Measurements from ENCODE around the gene ZNF628. TPM values are rescaled to one million over a fixed set of nuclear protein-coding genes. Genes with fewer than 3 reads are reported as not detected.

The ZNF628 gene
- total RNA-seq, 1 experiment from 2014 or later: 16.7 TPM

GRCh38 chr19:55463583-55464031, 12.8 kb upstream of the ZNF628 start:
- Histone ChIP-seq H3K4me1 (ENCODE audit: insufficient read depth, low read length, poor library complexity, severe bottlenecking) (peaks cover 31% of the 10 kb centered on the region), H3K36me3 (ENCODE audit: insufficient read depth, low read length, poor library complexity, severe bottlenecking) (no peaks in the 10 kb centered on the region), H3K4me3 (ENCODE audit: low read depth, low read length, poor library complexity, severe bottlenecking) (no peak overlapping the region), H3K27ac (ENCODE audit: low read depth, low read length, poor library complexity, severe bottlenecking) (no peak overlapping the region), H3K9me3 (ENCODE audit: low read depth, low read length, poor library complexity, severe bottlenecking) (no peaks in the 10 kb centered on the region), H3K27me3 (replicated peaks; ENCODE audit: insufficient read depth, low read depth, low read length, poor library complexity) (no peaks in the 10 kb centered on the region)
- TF ChIP-seq EZH2 (IDR thresholded peaks at IDR 0.05; ENCODE audit: borderline replicate concordance, low read depth, low read length, poor library complexity, severe bottlenecking) (no peak), CTCF (conservative IDR thresholded peaks at IDR 0.05; ENCODE audit: low read depth, low read length) (no peak)
- no TSS peak for BruUV-seq (replicated peaks)
- CTCF ChIA-PET: no interaction called here
- no peak for DNase-seq (ENCODE audit: low spot score)
- intact Hi-C loops (cut with micrococcal nuclease; ENCODE audit: unreplicated experiment): loop anchor here (5.0 kb wide), 1 partner anchor 144 kb away; the partner anchor contains the start of gene ZNF865
- POLR2A ChIA-PET (ENCODE audit: low non-redundant PET): no interaction called here

GRCh38 chr19:55464039-55464661, 12.3 kb upstream of the ZNF628 start:
- BruUV-seq (replicated peaks): no TSS peak
- Histone ChIP-seq H3K4me3 (ENCODE audit: low read depth, low read length, poor library complexity, severe bottlenecking) (no peak overlapping the region), H3K27me3 (replicated peaks; ENCODE audit: insufficient read depth, low read depth, low read length, poor library complexity) (no peaks in the 10 kb centered on the region), H3K27ac (ENCODE audit: low read depth, low read length, poor library complexity, severe bottlenecking) (no peak overlapping the region), H3K4me1 (ENCODE audit: insufficient read depth, low read length, poor library complexity, severe bottlenecking) (peaks cover 25% of the 10 kb centered on the region), H3K36me3 (ENCODE audit: insufficient read depth, low read length, poor library complexity, severe bottlenecking) (no peaks in the 10 kb centered on the region), H3K9me3 (ENCODE audit: low read depth, low read length, poor library complexity, severe bottlenecking) (no peaks in the 10 kb centered on the region)
- CTCF ChIA-PET: no interaction called here
- no peak for TF ChIP-seq EZH2 (IDR thresholded peaks at IDR 0.05; ENCODE audit: borderline replicate concordance, low read depth, low read length, poor library complexity, severe bottlenecking)
- no peak for DNase-seq (ENCODE audit: low spot score)
- POLR2A ChIA-PET (ENCODE audit: low non-redundant PET): no interaction called here
- intact Hi-C loops (cut with micrococcal nuclease; ENCODE audit: unreplicated experiment): loop anchor here (5.0 kb wide), 1 partner anchor 143 kb away; the partner anchor contains the start of gene ZNF865

GRCh38 chr19:55464662-55465054, 11.8 kb upstream of the ZNF628 start, which contains the start of gene C19orf85:
Gene C19orf85, minus strand, starts transcription at chr19:55464751. Its CDS starts 197 bp downstream, at chr19:55464554.
- intact Hi-C loops (cut with micrococcal nuclease; ENCODE audit: unreplicated experiment): loop anchor here (5.0 kb wide), 2 partner anchors 38 to 143 kb away; partner anchors contain the start of gene ZNF865
- BruUV-seq (replicated peaks): no TSS peak
- CTCF ChIA-PET: no interaction called here
- peaks cover 20% of the 10 kb centered on the region for H3K4me1 ChIP-seq (ENCODE audit: insufficient read depth, low read length, poor library complexity, severe bottlenecking)
- no peak within 1 kb of the TSS for H3K4me3 ChIP-seq (ENCODE audit: low read depth, low read length, poor library complexity, severe bottlenecking)
- no peak for DNase-seq (ENCODE audit: low spot score)
- H3K27ac ChIP-seq (ENCODE audit: low read depth, low read length, poor library complexity, severe bottlenecking): no peak within 1 kb of the TSS
- H3K9me3 ChIP-seq (ENCODE audit: low read depth, low read length, poor library complexity, severe bottlenecking): no peaks in the 10 kb centered on the region
- no peak for TF ChIP-seq CTCF (conservative IDR thresholded peaks at IDR 0.05; ENCODE audit: low read depth, low read length)
- POLR2A ChIA-PET (ENCODE audit: low non-redundant PET): no interaction called here
- H3K36me3 ChIP-seq (ENCODE audit: insufficient read depth, low read length, poor library complexity, severe bottlenecking): no peaks in the 10 kb centered on the region
- H3K27me3 ChIP-seq (replicated peaks; ENCODE audit: insufficient read depth, low read depth, low read length, poor library complexity): no peaks in the 10 kb centered on the region

Measured in A673 (cell line).